ENCODE results near the gene ITGB3.
A peak's percentile ranks its signal among the peaks of the same experiment; 100 is the strongest.

The ITGB3 gene

DNA sequence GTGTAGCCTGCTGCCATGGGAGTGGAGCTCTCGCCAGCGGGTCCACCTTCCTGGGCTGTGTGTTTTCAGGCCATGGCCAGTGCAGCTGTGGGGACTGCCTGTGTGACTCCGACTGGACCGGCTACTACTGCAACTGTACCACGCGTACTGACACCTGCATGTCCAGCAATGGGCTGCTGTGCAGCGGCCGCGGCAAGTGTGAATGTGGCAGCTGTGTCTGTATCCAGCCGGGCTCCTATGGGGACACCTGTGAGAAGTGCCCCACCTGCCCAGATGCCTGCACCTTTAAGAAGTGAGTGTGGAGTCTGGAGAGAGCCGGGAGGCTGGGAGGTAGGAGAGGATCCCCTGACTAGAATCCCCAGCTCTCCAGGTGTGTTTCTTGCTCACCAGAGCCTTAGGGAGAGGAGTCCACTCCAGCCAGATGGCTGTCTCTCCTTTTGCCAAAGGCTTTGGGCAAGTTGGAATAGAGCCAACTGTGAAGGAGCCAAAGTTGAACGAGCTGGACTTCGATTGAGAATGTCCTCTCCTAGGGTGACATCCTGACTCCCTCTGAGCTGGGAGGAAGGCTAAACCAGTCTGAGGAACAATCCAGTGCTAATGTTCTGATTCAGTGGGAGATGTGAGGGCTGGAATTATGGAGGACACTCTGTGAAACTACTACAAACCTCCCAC, 45.7 kb downstream of the ITGB3 start:
- Histone ChIP-seq H3K79me1 (ENCODE audit: low read length) (no peaks in the 10 kb centered on the region), H3K9ac (ENCODE audit: low read length) (no peak overlapping the region), H3K4me3 (ENCODE audit: low read depth, low read length) (no peak overlapping the region), H3K9me3 (ENCODE audit: insufficient read depth, low read depth, low read length) (peaks cover 4% of the 10 kb centered on the region), H4K12ac (ENCODE audit: low read depth, low read length) (no peak overlapping the region), H3K4ac (ENCODE audit: low read depth, low read length) (no peak overlapping the region), H4K91ac (ENCODE audit: low read depth, low read length) (no peak overlapping the region), H3K4me2 (ENCODE audit: low read length) (no peak overlapping the region), H3K36me3 (ENCODE audit: control insufficient read depth in 1 of 2, insufficient read depth in 2 of 2, low read length in 2 of 2) (no peaks in the 10 kb centered on the region), H2AK5ac (ENCODE audit: low read length) (no peak overlapping the region), H4K8ac (ENCODE audit: low read depth, low read length) (no peak overlapping the region), H3K79me2 (ENCODE audit: control insufficient read depth, insufficient read depth, low read length, poor library complexity) (no peaks in the 10 kb centered on the region), H3K14ac (ENCODE audit: low read length) (no peak overlapping the region), H3K23ac (ENCODE audit: low read length) (no peak overlapping the region), H2BK5ac (ENCODE audit: low read depth, low read length, poor library complexity) (no peak overlapping the region), H3K27ac (ENCODE audit: low read depth, low read length) (no peak overlapping the region), H3K27me3 (ENCODE audit: insufficient read depth, low read length) (no peaks in the 10 kb centered on the region), H2BK120ac (ENCODE audit: insufficient read depth, low read length, poor library complexity) (no peak overlapping the region), H3K4me1 (ENCODE audit: control insufficient read depth in 1 of 2, insufficient read depth in 2 of 2, low read length in 2 of 2) (peaks cover 3 to 4% of the 10 kb centered on the region in 2 experiments), H3K18ac (ENCODE audit: low read length) (no peak overlapping the region), H2AFZ (ENCODE audit: insufficient read depth, low read length, poor library complexity) (no peak overlapping the region), H2BK12ac (ENCODE audit: low read length) (no peak overlapping the region)
- no CpG with 5 or more reads among the region's 13 CpGs for WGBS (ENCODE audit: extremely low coverage, insufficient coverage, insufficient read length)
- no peak for DNase-seq

GRCh38 chr17:47300718-47301117, 47.1 kb downstream of the ITGB3 start:
- H2BK5ac ChIP-seq (ENCODE audit: low read depth, low read length, poor library complexity), result no peak overlapping the region
- no peak overlapping the region for H4K91ac ChIP-seq (ENCODE audit: low read depth, low read length)
- DNase-seq, result no peak
- no peak overlapping the region for H2BK12ac ChIP-seq (ENCODE audit: low read length)
- H3K4me3 ChIP-seq (ENCODE audit: low read depth, low read length), result no peak overlapping the region
- WGBS (ENCODE audit: extremely low coverage, insufficient coverage, insufficient read length), result no CpG with 5 or more reads among the region's 1 CpG
- H3K18ac ChIP-seq (ENCODE audit: low read length), result no peak overlapping the region
- H3K14ac ChIP-seq (ENCODE audit: low read length), result no peak overlapping the region
- H2AK5ac ChIP-seq (ENCODE audit: low read length), result no peak overlapping the region
- H3K27ac ChIP-seq (ENCODE audit: low read depth, low read length), result no peak overlapping the region
- no peaks in the 10 kb centered on the region for H3K36me3 ChIP-seq (ENCODE audit: control insufficient read depth in 1 of 2, insufficient read depth in 2 of 2, low read length in 2 of 2)
- no peak overlapping the region for H3K9ac ChIP-seq (ENCODE audit: low read length)
- no peak overlapping the region for H3K4ac ChIP-seq (ENCODE audit: low read depth, low read length)
- peaks cover 6 to 7% of the 10 kb centered on the region in 2 experiments for H3K4me1 ChIP-seq (ENCODE audit: control insufficient read depth in 1 of 2, insufficient read depth in 2 of 2, low read length in 2 of 2)
- no peak overlapping the region for H4K12ac ChIP-seq (ENCODE audit: low read depth, low read length)
- H2AFZ ChIP-seq (ENCODE audit: insufficient read depth, low read length, poor library complexity), result no peak overlapping the region
- no peak overlapping the region for H4K8ac ChIP-seq (ENCODE audit: low read depth, low read length)
- no peaks in the 10 kb centered on the region for H3K79me2 ChIP-seq (ENCODE audit: control insufficient read depth, insufficient read depth, low read length, poor library complexity)
- peaks cover 4% of the 10 kb centered on the region for H3K9me3 ChIP-seq (ENCODE audit: insufficient read depth, low read depth, low read length)
- H3K4me2 ChIP-seq (ENCODE audit: low read length), result no peak overlapping the region
- H2BK120ac ChIP-seq (ENCODE audit: insufficient read depth, low read length, poor library complexity), result no peak overlapping the region
- no peaks in the 10 kb centered on the region for H3K79me1 ChIP-seq (ENCODE audit: low read length)
- H3K23ac ChIP-seq (ENCODE audit: low read length), result no peak overlapping the region
- H3K27me3 ChIP-seq (ENCODE audit: insufficient read depth, low read length), result no peaks in the 10 kb centered on the region

DNA sequence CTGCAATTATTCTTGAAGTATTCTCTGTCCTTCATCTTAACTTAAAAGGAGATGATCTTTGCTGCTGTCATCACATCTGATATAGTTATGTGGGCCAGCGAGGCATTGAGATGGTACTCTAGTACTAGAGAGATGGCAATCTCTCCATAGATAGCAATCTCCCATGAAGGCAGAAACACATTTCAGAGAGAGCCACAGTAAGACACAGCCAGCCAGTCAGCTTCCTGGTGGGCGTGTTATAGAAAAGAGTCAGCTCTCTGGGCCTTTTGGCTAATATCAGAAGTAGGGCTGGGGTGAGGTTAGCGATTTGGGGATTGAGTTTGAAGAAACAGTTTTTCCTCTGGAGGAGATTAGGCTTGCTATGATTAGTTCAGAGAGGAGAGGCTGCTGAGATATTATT, 47.5 kb downstream of the ITGB3 start:
- H3K23ac ChIP-seq (ENCODE audit: low read length), result no peak overlapping the region
- no peak overlapping the region for H4K8ac ChIP-seq (ENCODE audit: low read depth, low read length)
- H3K9ac ChIP-seq (ENCODE audit: low read length), result no peak overlapping the region
- H3K79me2 ChIP-seq (ENCODE audit: control insufficient read depth, insufficient read depth, low read length, poor library complexity), result no peaks in the 10 kb centered on the region
- WGBS (ENCODE audit: extremely low coverage, insufficient coverage, insufficient read length), result no CpG with 5 or more reads among the region's 3 CpGs
- H2AK5ac ChIP-seq (ENCODE audit: low read length), result no peak overlapping the region
- no peak overlapping the region for H3K4me3 ChIP-seq (ENCODE audit: low read depth, low read length)
- no peaks in the 10 kb centered on the region for H3K36me3 ChIP-seq (ENCODE audit: control insufficient read depth in 1 of 2, insufficient read depth in 2 of 2, low read length in 2 of 2)
- H2AFZ ChIP-seq (ENCODE audit: insufficient read depth, low read length, poor library complexity), result no peak overlapping the region
- no peaks in the 10 kb centered on the region for H3K27me3 ChIP-seq (ENCODE audit: insufficient read depth, low read length)
- H3K79me1 ChIP-seq (ENCODE audit: low read length), result no peaks in the 10 kb centered on the region
- DNase-seq, result peak; percentile 64 to 90
- no peak overlapping the region for H3K18ac ChIP-seq (ENCODE audit: low read length)
- no peak overlapping the region for H2BK12ac ChIP-seq (ENCODE audit: low read length)
- H3K4me2 ChIP-seq (ENCODE audit: low read length), result no peak overlapping the region
- no peak overlapping the region for H3K14ac ChIP-seq (ENCODE audit: low read length)
- H4K12ac ChIP-seq (ENCODE audit: low read depth, low read length), result no peak overlapping the region
- H3K4me1 ChIP-seq (ENCODE audit: control insufficient read depth in 1 of 2, insufficient read depth in 2 of 2, low read length in 2 of 2), result peaks cover 6 to 10% of the 10 kb centered on the region in 2 experiments
- no peak overlapping the region for H3K27ac ChIP-seq (ENCODE audit: low read depth, low read length)
- no peak overlapping the region for H3K4ac ChIP-seq (ENCODE audit: low read depth, low read length)
- no peak overlapping the region for H4K91ac ChIP-seq (ENCODE audit: low read depth, low read length)
- H3K9me3 ChIP-seq (ENCODE audit: insufficient read depth, low read depth, low read length), result peaks cover 4% of the 10 kb centered on the region
- H2BK5ac ChIP-seq (ENCODE audit: low read depth, low read length, poor library complexity), result no peak overlapping the region
- H2BK120ac ChIP-seq (ENCODE audit: insufficient read depth, low read length, poor library complexity), result no peak overlapping the region

DNA sequence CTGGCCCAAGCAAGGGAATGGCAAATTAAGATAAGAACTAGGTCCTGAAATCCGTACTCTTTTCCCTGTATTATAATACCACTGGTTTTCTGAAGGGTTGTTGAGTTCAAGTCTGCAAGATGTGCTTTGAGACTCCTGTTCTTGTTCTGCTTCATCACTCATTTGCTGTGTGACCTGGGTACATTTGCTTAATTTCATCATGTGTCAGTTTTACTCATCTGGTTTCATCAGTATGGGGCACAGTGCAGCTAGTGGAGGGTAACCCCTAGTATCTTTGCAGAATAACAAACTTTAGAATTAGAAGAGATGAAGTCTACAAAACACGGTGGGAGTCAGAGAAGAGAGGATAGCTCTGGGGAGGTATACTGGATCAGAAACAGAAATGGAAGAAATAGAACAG, 48.2 kb downstream of the ITGB3 start:
- Histone ChIP-seq H2AFZ (ENCODE audit: insufficient read depth, low read length, poor library complexity) (no peak overlapping the region), H4K91ac (ENCODE audit: low read depth, low read length) (no peak overlapping the region), H4K8ac (ENCODE audit: low read depth, low read length) (no peak overlapping the region), H3K4me1 (ENCODE audit: control insufficient read depth in 1 of 2, insufficient read depth in 2 of 2, low read length in 2 of 2) (peaks cover 6 to 11% of the 10 kb centered on the region in 2 experiments), H2BK120ac (ENCODE audit: insufficient read depth, low read length, poor library complexity) (no peak overlapping the region), H2AK5ac (ENCODE audit: low read length) (no peak overlapping the region), H2BK5ac (ENCODE audit: low read depth, low read length, poor library complexity) (no peak overlapping the region), H3K27me3 (ENCODE audit: insufficient read depth, low read length) (no peaks in the 10 kb centered on the region), H2BK12ac (ENCODE audit: low read length) (no peak overlapping the region), H3K4me3 (ENCODE audit: low read depth, low read length) (no peak overlapping the region), H4K12ac (ENCODE audit: low read depth, low read length) (no peak overlapping the region), H3K4ac (ENCODE audit: low read depth, low read length) (no peak overlapping the region), H3K4me2 (ENCODE audit: low read length) (no peak overlapping the region), H3K27ac (ENCODE audit: low read depth, low read length) (no peak overlapping the region), H3K18ac (ENCODE audit: low read length) (no peak overlapping the region), H3K23ac (ENCODE audit: low read length) (no peak overlapping the region), H3K9ac (ENCODE audit: low read length) (no peak overlapping the region), H3K79me1 (ENCODE audit: low read length) (no peaks in the 10 kb centered on the region), H3K36me3 (ENCODE audit: control insufficient read depth in 1 of 2, insufficient read depth in 2 of 2, low read length in 2 of 2) (no peaks in the 10 kb centered on the region), H3K9me3 (ENCODE audit: insufficient read depth, low read depth, low read length) (peaks cover 4% of the 10 kb centered on the region), H3K79me2 (ENCODE audit: control insufficient read depth, insufficient read depth, low read length, poor library complexity) (no peaks in the 10 kb centered on the region), H3K14ac (ENCODE audit: low read length) (no peak overlapping the region)
- no CpG with 5 or more reads among the region's 2 CpGs for WGBS (ENCODE audit: extremely low coverage, insufficient coverage, insufficient read length)
- no peak for DNase-seq
